K562 (cell line): Measurements from ENCODE around the gene MAGIX. TPM values are rescaled to one million over a fixed set of nuclear protein-coding genes. Genes with fewer than 3 reads are reported as not detected.

Experiments
- AFF1 ChIP-seq, 2 experiments: fragments of 450-650 bp; IDR thresholded peaks; 2 replicates each; pipeline ENCODE4 v1.6.1; 2018; ENCODE audit warnings: mild to moderate bottlenecking in 2 of 2, low read depth in 1 of 2; ENCODE audit not compliant: partially characterized antibody in 2 of 2
- ARHGAP35 ChIP-seq: fragments of 450-650 bp; IDR thresholded peaks from 2 replicates; pipeline ENCODE4 v1.6.1; 2018; ENCODE audit not compliant: partially characterized antibody
- ARID3A ChIP-seq: IDR thresholded peaks from 2 replicates; pipeline ENCODE4 v1.6.1; 2012; ENCODE audit warnings: low read depth, low read length, improper control_type of control experiment, borderline replicate concordance
- CBX5 ChIP-seq: IDR thresholded peaks from 2 replicates; pipeline ENCODE4 v1.6.1; 2014; ENCODE audit warnings: low read depth, borderline replicate concordance
- FUS ChIP-seq: fragments of 200-400 bp; formaldehyde crosslinking; optimal IDR thresholded peaks from 2 replicates; pipeline ENCODE3; 2017; ENCODE audit warnings: low read depth, low read length
- GABPA ChIP-seq: fragments of 200-800 bp; sonication (Bioruptor generic); conservative IDR thresholded peaks from 2 replicates; pipeline ENCODE4 v1.6.1; 2016; ENCODE audit warnings: low read depth, missing genetic modification characterization, missing compliant biosample characterization
- KDM4B ChIP-seq, 2 experiments: fragments of 450-650 bp in 1 of 2; sonication (generic) in 1 of 2; IDR thresholded peaks; 2 replicates each; pipeline ENCODE4 v1.6.1; 2016 to 2017; ENCODE audit warnings: borderline replicate concordance in 2 of 2, antibody characterized with exemption in 1 of 2, low read depth in 1 of 2, mild to moderate bottlenecking in 1 of 2
- MEIS2 ChIP-seq: fragments of 450-650 bp; IDR thresholded peaks from 2 replicates; pipeline ENCODE4 v1.6.1; 2014; ENCODE audit warnings: mild to moderate bottlenecking; ENCODE audit not compliant: partially characterized antibody
- NCOA2 ChIP-seq, 2 experiments: fragments of 450-650 bp; IDR thresholded peaks; 2 replicates each; pipeline ENCODE4 v1.6.1; 2018; ENCODE audit warnings: mild to moderate bottlenecking in 2 of 2, moderate library complexity in 1 of 2; ENCODE audit not compliant: partially characterized antibody in 2 of 2
- PPARD ChIP-seq: fragments of 250-450 bp; sonication (Bioruptor Pico); IDR thresholded peaks from 2 replicates; pipeline ENCODE4 v1.8.0; 2022; ENCODE audit warnings: inconsistent platforms, mild to moderate bottlenecking, moderate library complexity
- RFX1 ChIP-seq: fragments of 450-650 bp; IDR thresholded peaks from 2 replicates; pipeline ENCODE4 v1.6.1; 2016; ENCODE audit warnings: mild to moderate bottlenecking, moderate library complexity
- SMC3 ChIP-seq: conservative IDR thresholded peaks from 2 replicates; pipeline ENCODE4 v1.6.1; 2011; ENCODE audit warnings: low read depth, low read length, improper control_type of control experiment; ENCODE audit not compliant: insufficient read depth
- TAF15 ChIP-seq: fragments of 200-400 bp; formaldehyde crosslinking; IDR thresholded peaks from 2 replicates; pipeline ENCODE4 v1.6.1; 2017; ENCODE audit warnings: mild to moderate bottlenecking, low read depth, low read length, moderate library complexity
- THRA ChIP-seq: fragments of 450-650 bp; IDR thresholded peaks from 2 replicates; pipeline ENCODE4 v1.6.1; 2017; ENCODE audit warnings: mild to moderate bottlenecking, moderate library complexity
- ZBTB34 ChIP-seq: fragments of 250-450 bp; sonication (Bioruptor Pico); IDR thresholded peaks from 2 replicates; pipeline ENCODE4 v1.8.0; 2021; ENCODE audit warnings: mild to moderate bottlenecking, moderate library complexity
- ZBTB7A ChIP-seq: IDR thresholded peaks from 2 replicates; pipeline ENCODE4 v1.6.1; 2011; ENCODE audit warnings: low read depth, mild to moderate bottlenecking, low read length, moderate library complexity, borderline replicate concordance; ENCODE audit not compliant: control insufficient read depth
- ZNF174 ChIP-seq: fragments of 250-450 bp; sonication (Bioruptor Pico); IDR thresholded peaks from 2 replicates; pipeline ENCODE4 v1.4.0; 2020; ENCODE audit warnings: mild to moderate bottlenecking
- ZNF57 ChIP-seq: fragments of 450-650 bp; formaldehyde crosslinking; IDR thresholded peaks from 2 replicates; pipeline ENCODE4 v1.4.0; 2020; ENCODE audit warnings: mild to moderate bottlenecking, moderate library complexity
- polyA plus RNA-seq, 8 experiments: library from polyadenylated mRNA; depleted of rRNA in 4 of 8; stranded (reverse) in 5 of 8; unstranded in 3 of 8; fragments of >200 nt; fragmentation: Nextera tagmentation in 2 of 8; fragmentation: Illumina TruSeq in 1 of 8; extraction: Ambion mirVana in 2 of 8; extraction: Trizol in 1 of 8; gene quantifications; 2 replicates each; pipeline versions ENCODE4 v1.2.1 to v1.2.3, GENCODE V29; 2011 to 2014; ENCODE audit warnings: inconsistent platforms in 1 of 8, missing spikeins in 1 of 8
- total RNA-seq, 7 experiments: library from RNA; depleted of rRNA in 6 of 7; stranded (reverse); fragments of >200 nt in 6 of 7; fragmentation: Illumina TruSeq in 2 of 7; extraction: Trizol in 2 of 7; gene quantifications; 2 replicates each; pipeline versions ENCODE4 v1.2.1 to v1.2.3, GENCODE V29; 2011 to 2021; ENCODE audit warnings: low replicate concordance in 1 of 7

MAGIX gene
- total and polyA plus RNA-seq, 9 of the 15 experiments (the other 6 are each of a cell fraction or from before 2014, with no cell fraction given) = 0.08 to 3.5 (median 0.47) TPM

GRCh38 chrX:49155900-49156837, 6.4 kb upstream of the MAGIX start (continued):
- TF ChIP-seq ZBTB34 (0 out of 2 replicates have a peak, but pooled peaks have one; percentile 38), ZNF57 (CRISPR knock-in tag) (no peak), AFF1 (IDR thresholded peaks at IDR 0.05; ENCODE audit: low read depth in 1 of 2, partially characterized antibody in 2 of 2) (no peak), SMC3 (peak; percentile 39; the same call in 1 of the 2 replicates), MEIS2 (peak; percentile 54), GABPA (tag) (peak; percentile 52), TAF15 (no peak), PPARD (CRISPR knock-in tag) (no peak), CBX5 (no peak; the same call in 1 of the 2 replicates), THRA (no peak), NCOA2 (IDR thresholded peaks at IDR 0.05; ENCODE audit: partially characterized antibody in 2 of 2) (no peak), ZNF174 (CRISPR knock-in tag) (no peak), KDM4B (IDR thresholded peaks at IDR 0.05; ENCODE audit: borderline replicate concordance in 2 of 2, low read depth in 1 of 2) (no peak; a peak in 1 of 4 replicates), FUS (no peak), ARID3A (no peak), RFX1 (no peak), ARHGAP35 (no peak), ZBTB7A (peak; percentile 80)
